K562 (cell line): ENCODE measurements around the gene MPC2. TPM values are rescaled to one million over a fixed set of nuclear protein-coding genes. Genes with fewer than 3 reads are reported as not detected.

Source experiments
- ATAC-seq: fragments of 200-7000 bp; cut with Tn5 transposase; 3 replicates; pipeline ENCODE4 v1.9.1; 2020; ENCODE audit warnings: moderate library complexity
- BruUV-seq: library from RNA; stranded (reverse); fragments of 400-500 nt; replicated peaks from 2 replicates; lab custom pipeline; 2021; lab: Mats Ljungman, UMichigan
- CTCF ChIA-PET: fragments of 300-600 bp; formaldehyde crosslinking; extraction: SDS; loops from one replicate; lab custom pipeline; 2021; ENCODE audit warnings: low intra/inter-chr PET ratio; lab: Yijun Ruan, JAX
- POLR2A ChIA-PET: fragments of 300-600, 350-650 bp; sonication (Branson Sonifier 250); formaldehyde crosslinking; extraction: SDS; loops from one replicate; lab custom pipeline; 2021; ENCODE audit warnings: antibody characterized with exemption, inconsistent platforms; lab: Yijun Ruan, JAX
- DNase-seq, 4 experiments: peaks; one replicate each; pipeline versions ENCODE4 v3.0.0 to v3.0.0-alpha.2; 2011 to 2018; ENCODE audit warnings: low spot score in 3 of 4, mixed read lengths in 3 of 4; ENCODE audit errors: extremely low read depth in 1 of 4
- FAIRE-seq: peaks from 2 replicates; lab custom pipeline; 2011; peaks lifted over from hg19 to GRCh38; lab: Jason Lieb, UNC
- H2AFZ ChIP-seq: 2 replicates; pipeline ENCODE4 v1.6.0; 2011; ENCODE audit warnings: low read depth, low read length, control low read depth, inconsistent platforms
- H3K27ac ChIP-seq: fragments of 200-600 bp; 3 replicates; pipeline ENCODE4 v1.8.0; 2011; ENCODE audit warnings: low read depth, mild to moderate bottlenecking, control low read depth, inconsistent platforms, low read length, moderate library complexity, mixed read lengths; ENCODE audit errors: extremely low read depth
- H3K27me3 ChIP-seq, 2 experiments: fragments of 300-600 bp in 1 of 2; 2 replicates in 1 of 2; 3 replicates in 1 of 2; pipeline versions ENCODE4 v1.6.0 to v1.8.0; 2011; ENCODE audit warnings: inconsistent platforms in 2 of 2, low read length in 2 of 2, mild to moderate bottlenecking in 1 of 2, mixed read lengths in 1 of 2, moderate library complexity in 1 of 2; ENCODE audit not compliant: control insufficient read depth in 2 of 2, insufficient read depth in 2 of 2
- H3K36me3 ChIP-seq: fragments of 300-600 bp; 3 replicates; pipeline ENCODE4 v1.8.0; 2011; ENCODE audit warnings: mild to moderate bottlenecking, low read length, inconsistent platforms; ENCODE audit not compliant: control insufficient read depth, insufficient read depth
- H3K4me1 ChIP-seq, 2 experiments: fragments of 200-600 bp in 1 of 2; replicated peaks in 1 of 2; 2 replicates in 1 of 2; 3 replicates in 1 of 2; pipeline versions ENCODE4 v1.5.1 to v1.8.0; 2011; ENCODE audit warnings: inconsistent platforms in 2 of 2, low read length in 2 of 2, mild to moderate bottlenecking in 1 of 2, mixed read lengths in 1 of 2, moderate library complexity in 1 of 2; ENCODE audit not compliant: control insufficient read depth in 2 of 2, insufficient read depth in 2 of 2
- H3K4me2 ChIP-seq: 2 replicates; pipeline ENCODE4 v1.6.1; 2011; ENCODE audit warnings: low read length, control low read depth, inconsistent platforms, mixed read lengths; ENCODE audit not compliant: insufficient read depth
- H3K4me3 ChIP-seq: fragments of 200-600 bp; sonication (generic), shearing (Covaris generic); 2 replicates; pipeline ENCODE4 v1.5.1; 2016; ENCODE audit warnings: control low read depth, inconsistent platforms
- H3K79me2 ChIP-seq: fragments of 200-600 bp; 3 replicates; pipeline ENCODE4 v1.8.0; 2011; ENCODE audit warnings: low read length, inconsistent platforms; ENCODE audit not compliant: control insufficient read depth, insufficient read depth
- H3K9ac ChIP-seq, 2 experiments: 2 replicates each; pipeline versions ENCODE4 v1.6.0 to v1.6.1; 2011; ENCODE audit warnings: low read depth in 2 of 2, low read length in 2 of 2, control low read depth in 1 of 2, inconsistent platforms in 1 of 2, mild to moderate bottlenecking in 1 of 2, mixed read lengths in 1 of 2; ENCODE audit not compliant: insufficient read depth in 1 of 2
- H3K9me1 ChIP-seq: one replicate; pipeline ENCODE4 v1.6.0; 2011; ENCODE audit warnings: inconsistent platforms, mild to moderate bottlenecking, low read length, moderate library complexity; ENCODE audit not compliant: control insufficient read depth, insufficient read depth
- H3K9me3 ChIP-seq: replicated peaks from 2 replicates; pipeline ENCODE4 v1.5.1; 2011; ENCODE audit warnings: low read depth, low read length, inconsistent platforms; ENCODE audit not compliant: control insufficient read depth, insufficient read depth
- H4K20me1 ChIP-seq: replicated peaks from 2 replicates; pipeline ENCODE4 v1.6.1; 2011; ENCODE audit warnings: low read length, inconsistent platforms, mixed read lengths; ENCODE audit not compliant: control insufficient read depth, insufficient read depth
- ADNP ChIP-seq: fragments of 200-800 bp; sonication (Bioruptor generic); IDR thresholded peaks from 2 replicates; pipeline ENCODE4 v1.6.1; 2016; ENCODE audit warnings: missing genetic modification characterization, missing compliant biosample characterization
- CBFA2T2 ChIP-seq: fragments of 450-650 bp; conservative IDR thresholded peaks from 2 replicates; pipeline ENCODE4 v1.6.1; 2017; ENCODE audit warnings: mild to moderate bottlenecking
- CEBPZ ChIP-seq: fragments of 150-350 bp; IDR thresholded peaks from 2 replicates; pipeline ENCODE4 v1.6.1; 2014; ENCODE audit warnings: low read depth, mild to moderate bottlenecking, low read length, borderline replicate concordance
- ETV5 ChIP-seq: sonication (generic); formaldehyde crosslinking; IDR thresholded peaks from 2 replicates; pipeline ENCODE4 v1.4.0; 2020; ENCODE audit warnings: low read depth, mild to moderate bottlenecking, missing genetic modification reagents
- HDGF ChIP-seq: fragments of 450-650 bp; IDR thresholded peaks from 2 replicates; pipeline ENCODE4 v1.6.1; 2016
- HMBOX1 ChIP-seq: sonication (generic); IDR thresholded peaks from 2 replicates; pipeline ENCODE4 v1.6.1; 2016
- RCOR1 ChIP-seq, 2 experiments: IDR thresholded peaks; 2 replicates each; pipeline ENCODE4 v1.6.1; 2012; ENCODE audit warnings: low read depth in 2 of 2, low read length in 2 of 2, borderline replicate concordance in 1 of 2, improper control_type of control experiment in 1 of 2
- SMARCC2 ChIP-seq: fragments of 450-650 bp; IDR thresholded peaks from 2 replicates; pipeline ENCODE4 v1.6.1; 2017; ENCODE audit warnings: antibody characterized with exemption, moderate library complexity, mild to moderate bottlenecking, low read depth
- TBP ChIP-seq: optimal IDR thresholded peaks from 2 replicates; pipeline ENCODE3; 2011; ENCODE audit warnings: low read depth, low read length, improper control_type of control experiment
- THRA ChIP-seq: fragments of 450-650 bp; IDR thresholded peaks from 2 replicates; pipeline ENCODE4 v1.6.1; 2017; ENCODE audit warnings: mild to moderate bottlenecking, moderate library complexity
- ZBTB17 ChIP-seq: fragments of 450-650 bp; formaldehyde crosslinking; IDR thresholded peaks from 2 replicates; pipeline ENCODE4 v1.4.0; 2020; ENCODE audit warnings: mild to moderate bottlenecking
- ZBTB33 ChIP-seq: sonication (generic); formaldehyde crosslinking; IDR thresholded peaks from 2 replicates; pipeline ENCODE4 v1.8.1; 2023; ENCODE audit warnings: mild to moderate bottlenecking, missing genetic modification reagents
- ZNF212 ChIP-seq: fragments of 450-650 bp; formaldehyde crosslinking; IDR thresholded peaks from 2 replicates; pipeline ENCODE4 v1.4.0; 2020; ENCODE audit warnings: mild to moderate bottlenecking
- ZNF583 ChIP-seq: fragments of 250-450 bp; sonication (Bioruptor Pico); IDR thresholded peaks from 2 replicates; pipeline ENCODE4 v1.4.0; 2020
- WGBS: fragments of 100-300 bp; shearing (Covaris generic); methylation state at CpG from one replicate; pipeline ENCODE4 v1.1.6; 2016; ENCODE audit warnings: low coverage, mixed read lengths; ENCODE audit not compliant: insufficient coverage; ENCODE audit errors: missing lambda C conversion rate; 5-methylcytosine and 5-hydroxymethylcytosine counted together
- in situ Hi-C: fragments of 300-500 bp; cut with MboI; formaldehyde crosslinking; loops from 4 replicates; pipeline ENCODE4 v1.15.0; 2018; ENCODE audit warnings: inconsistent platforms, mixed read lengths
- intact Hi-C: fragments of 100-400 bp; cut with micrococcal nuclease; formaldehyde crosslinking; loops from 2 replicates; pipeline ENCODE4 v1.14.2; 2022
- polyA plus RNA-seq, 8 experiments: library from polyadenylated mRNA; depleted of rRNA in 4 of 8; stranded (reverse) in 5 of 8; unstranded in 3 of 8; fragments of >200 nt; fragmentation: Nextera tagmentation in 2 of 8; fragmentation: Illumina TruSeq in 1 of 8; extraction: Ambion mirVana in 2 of 8; extraction: Trizol in 1 of 8; gene quantifications; 2 replicates each; pipeline versions ENCODE4 v1.2.1 to v1.2.3, GENCODE V29; 2011 to 2014; ENCODE audit warnings: inconsistent platforms in 1 of 8, missing spikeins in 1 of 8
- total RNA-seq, 7 experiments: library from RNA; depleted of rRNA in 6 of 7; stranded (reverse); fragments of >200 nt in 6 of 7; fragmentation: Illumina TruSeq in 2 of 7; extraction: Trizol in 2 of 7; gene quantifications; 2 replicates each; pipeline versions ENCODE4 v1.2.1 to v1.2.3, GENCODE V29; 2011 to 2021; ENCODE audit warnings: low replicate concordance in 1 of 7

MPC2 gene
- total and polyA plus RNA-seq, 9 of the 15 experiments (the other 6 are each of a cell fraction or from before 2014, with no cell fraction given), result 70.7 to 179 (median 144) TPM

GRCh38 chr1:167928919-167929318 is 8.0 kb downstream of the MPC2 start (continued):
- TF ChIP-seq HMBOX1 (peak; percentile 54; the same call in 1 of the 2 replicates), HDGF (peak; percentile 43; the same call in 1 of the 2 replicates)

- BruUV-seq, result no TSS peak
- Histone ChIP-seq H3K9me1 (no peaks in the 10 kb centered on the region), H3K27ac (peak overlapping the region; percentile 69), H3K9me3 (no peaks in the 10 kb centered on the region), H3K9ac (peak overlapping the region in 1 of 2 experiments; percentile 58; a peak in 2 of 4 replicates), H3K79me2 (peaks cover 95% of the 10 kb centered on the region), H3K4me1 (peaks cover 24 to 41% of the 10 kb centered on the region in 2 experiments), H3K27me3 (no peaks in the 10 kb centered on the region), H3K36me3 (peaks cover 9% of the 10 kb centered on the region; the same call in 2 of the 3 replicates), H3K4me2 (peak overlapping the region; percentile 58), H3K4me3 (peak overlapping the region; percentile 1; the same call in 1 of the 2 replicates), H4K20me1 (no peaks in the 10 kb centered on the region), H2AFZ (peak overlapping the region; percentile 40)
- CTCF ChIA-PET, result no interaction called here
- POLR2A ChIA-PET, result interaction anchor here (0.7 to 2.7 kb wide), 6 partner anchors 8 to 312 kb away, joined by 3 to 24 read pairs (median 5); partner anchors contain the start of genes ADCY10, DCAF6 and MPC2
- DNase-seq (peak in 2 of 4 experiments; percentile 33 to 45), ATAC-seq (peak; percentile 56), FAIRE-seq (peak; percentile 11)
- 9% methylated on average over 2 of the region's 2 CpGs for WGBS
- in situ Hi-C loops (no loop called here), intact Hi-C loops (no loop called here)
- TF ChIP-seq RCOR1 (IDR thresholded peaks at IDR 0.05; ENCODE audit: borderline replicate concordance in 1 of 2, low read depth in 2 of 2, low read length in 2 of 2) (no peak), ZNF212 (CRISPR knock-in tag) (no peak), CEBPZ (no peak), CBFA2T2 (no peak), ADNP (tag) (no peak; the same call in 1 of the 2 replicates), ZNF583 (CRISPR knock-in tag) (no peak), THRA (no peak), TBP (peak; percentile 17), ZBTB17 (CRISPR knock-in tag) (no peak), ETV5 (no peak), ZBTB33 (CRISPR knock-in tag) (no peak), SMARCC2 (0 out of 2 replicates have a peak, but pooled peaks have one; percentile 13)
Measured at GRCh38 chr1:167928457-167928852, 8.4 kb downstream of the MPC2 start.
